CD14-positive monocyte (primary cell): Measurements from ENCODE around the gene SPATA16. TPM values are rescaled to one million over a fixed set of nuclear protein-coding genes. Genes with fewer than 3 reads are reported as not detected.

ENCODE experiments used
- DNase-seq, 3 donors: peaks; one replicate each; pipeline ENCODE4 v3.0.0-alpha.2; 2011 to 2022
- H2AFZ ChIP-seq: 2 replicates; pipeline ENCODE4 v1.6.0; 2012; ENCODE audit warnings: mild to moderate bottlenecking, low read depth, low read length, inconsistent platforms; ENCODE audit not compliant: insufficient read depth, poor library complexity, severe bottlenecking
- H3K27ac ChIP-seq, 2 donors: 1 replicate in 1 of 2; 2 replicates in 1 of 2; pipeline ENCODE4 v1.5.1; 2012 to 2013; ENCODE audit warnings: low read length in 2 of 2, control low read depth in 1 of 2, inconsistent platforms in 1 of 2, low read depth in 1 of 2, mild to moderate bottlenecking in 1 of 2
- H3K27me3 ChIP-seq, 2 donors: one replicate each; pipeline versions ENCODE4 v1.6.0 to v1.6.1; 2011 to 2013; ENCODE audit warnings: low read length in 2 of 2; ENCODE audit not compliant: control insufficient read depth in 2 of 2, insufficient read depth in 2 of 2
- H3K36me3 ChIP-seq, 2 donors: replicated peaks in 1 of 2; 1 replicate in 1 of 2; 2 replicates in 1 of 2; pipeline versions ENCODE4 v1.5.1 to v1.6.1; 2012 to 2013; ENCODE audit warnings: low read length in 2 of 2, control low read depth in 1 of 2, inconsistent platforms in 1 of 2, mild to moderate bottlenecking in 1 of 2; ENCODE audit not compliant: insufficient read depth in 2 of 2, control insufficient read depth in 1 of 2
- H3K4me1 ChIP-seq, 2 donors: 1 replicate in 1 of 2; 2 replicates in 1 of 2; pipeline versions ENCODE4 v1.5.1 to v1.6.1; 2012 to 2013; ENCODE audit warnings: low read length in 2 of 2, control low read depth in 1 of 2, inconsistent platforms in 1 of 2, mild to moderate bottlenecking in 1 of 2, moderate library complexity in 1 of 2; ENCODE audit not compliant: insufficient read depth in 2 of 2, control insufficient read depth in 1 of 2
- H3K4me2 ChIP-seq: replicated peaks from 2 replicates; pipeline ENCODE3; 2012; ENCODE audit warnings: low read length, moderate library complexity, mild to moderate bottlenecking; ENCODE audit not compliant: poor library complexity, severe bottlenecking; ENCODE audit errors: extremely low read depth
- H3K4me3 ChIP-seq, 3 experiments: fragments of 200-600 bp in 1 of 3; sonication (generic) in 1 of 3; replicated peaks in 1 of 3; 1 replicate in 2 of 3; 2 replicates in 1 of 3; pipeline ENCODE4 v1.5.1; 2011 to 2013; ENCODE audit warnings: low read length in 3 of 3, mild to moderate bottlenecking in 3 of 3, control low read depth in 2 of 3, low read depth in 2 of 3, inconsistent platforms in 1 of 3, moderate library complexity in 1 of 3
- H3K79me2 ChIP-seq: 2 replicates; pipeline ENCODE4 v1.6.0; 2012; ENCODE audit warnings: mild to moderate bottlenecking, control low read depth, inconsistent platforms, low read length, moderate library complexity; ENCODE audit not compliant: insufficient read depth
- H3K9ac ChIP-seq: 2 replicates; pipeline ENCODE4 v1.6.0; 2017; ENCODE audit warnings: low read length, mild to moderate bottlenecking; ENCODE audit not compliant: insufficient read depth, poor library complexity, severe bottlenecking
- H3K9me3 ChIP-seq, 2 donors: replicated peaks in 1 of 2; 1 replicate in 1 of 2; 2 replicates in 1 of 2; pipeline versions ENCODE4 v1.5.1 to v1.6.1; 2012 to 2013; ENCODE audit warnings: low read length in 2 of 2, control low read depth in 1 of 2; ENCODE audit not compliant: control insufficient read depth in 1 of 2, insufficient read depth in 1 of 2
- H4K20me1 ChIP-seq: 2 replicates; pipeline ENCODE4 v1.6.0; 2012; ENCODE audit warnings: mild to moderate bottlenecking, low read length, control low read depth, moderate library complexity; ENCODE audit not compliant: insufficient read depth
- H3K27ac Mint-ChIP-seq, 7 donors: one replicate each; pipeline ENCODE4 v1.8.0; 2020; ENCODE audit warnings: mild to moderate bottlenecking in 7 of 7, mixed read lengths in 7 of 7, moderate library complexity in 6 of 7, inconsistent platforms in 2 of 7
- H3K27me3 Mint-ChIP-seq, 3 donors: one replicate each; pipeline ENCODE4 v1.8.0; 2021 to 2022; ENCODE audit warnings: low read depth in 3 of 3, mild to moderate bottlenecking in 3 of 3, mixed read lengths in 3 of 3, moderate library complexity in 3 of 3, inconsistent platforms in 1 of 3
- H3K36me3 Mint-ChIP-seq, 2 donors: one replicate each; pipeline ENCODE4 v1.8.0; 2020; ENCODE audit warnings: mixed read lengths in 2 of 2, inconsistent platforms in 1 of 2, mild to moderate bottlenecking in 1 of 2
- H3K4me1 Mint-ChIP-seq: one replicate; pipeline ENCODE4 v1.8.0; 2020; ENCODE audit warnings: mild to moderate bottlenecking, mixed read lengths
- H3K4me3 Mint-ChIP-seq, 2 donors: one replicate each; pipeline ENCODE4 v1.8.0; 2020; ENCODE audit warnings: mild to moderate bottlenecking in 2 of 2, mixed read lengths in 2 of 2, moderate library complexity in 1 of 2
- H3K9me3 Mint-ChIP-seq, 7 donors: one replicate each; pipeline ENCODE4 v1.8.0; 2020 to 2022; ENCODE audit warnings: mixed read lengths in 7 of 7, mild to moderate bottlenecking in 6 of 7, moderate library complexity in 6 of 7, inconsistent platforms in 2 of 7
- CTCF ChIP-seq: fragments of 200-600 bp; IDR thresholded peaks from one replicate; pipeline ENCODE4 v1.8.0; 2022; ENCODE audit warnings: antibody characterized with exemption, mild to moderate bottlenecking
- WGBS: methylation state at CpG from one replicate; pipeline ENCODE4 v1.1.5; 2013; ENCODE audit warnings: missing lambda C conversion rate; ENCODE audit not compliant: insufficient coverage; 5-methylcytosine and 5-hydroxymethylcytosine counted together
- intact Hi-C, 2 donors: fragments of 100-400 bp; cut with micrococcal nuclease; formaldehyde crosslinking; loops; one replicate each; pipeline versions ENCODE4 v1.15.0 to v1.15.1; 2023
- polyA plus RNA-seq, 3 donors: library from polyadenylated mRNA; depleted of rRNA in 1 of 3; unstranded in 2 of 3; stranded (reverse) in 1 of 3; fragments of 300-500 nt in 2 of 3; fragments of >200 nt in 1 of 3; fragmentation: Illumina TruSeq in 2 of 3; gene quantifications; 1 replicate in 2 of 3; 2 replicates in 1 of 3; pipeline ENCODE4 v1.2.3, GENCODE V29; 2012 to 2021

The SPATA16 gene
- polyA plus RNA-seq, 3 donors = not detected

GRCh38 chr3:172989373-172989772, 151.7 kb downstream of the SPATA16 start:
- Histone ChIP-seq H2AFZ (no peak overlapping the region), H3K27ac (no peak overlapping the region), H3K9me3 (no peaks in the 10 kb centered on the region), H3K4me2 (no peak overlapping the region), H4K20me1 (no peaks in the 10 kb centered on the region), H3K79me2 (no peaks in the 10 kb centered on the region), H3K27me3 (no peaks in the 10 kb centered on the region), H3K36me3 (no peaks in the 10 kb centered on the region), H3K4me3 (no peak overlapping the region), H3K9ac (no peak overlapping the region), H3K4me1 (no peaks in the 10 kb centered on the region)
- H3K27ac Mint-ChIP-seq = no peak overlapping the region
- H3K36me3 Mint-ChIP-seq = no peaks in the 10 kb centered on the region
- H3K27me3 Mint-ChIP-seq = peaks cover 0 to 5% (median 0%) of the 10 kb centered on the region in 3 donors
- no peak for TF ChIP-seq CTCF
- no peak overlapping the region for H3K4me3 Mint-ChIP-seq
- intact Hi-C loops = no loop called here
- no peak for DNase-seq
- H3K4me1 Mint-ChIP-seq = no peaks in the 10 kb centered on the region
- peaks cover 0 to 1% (median 0%) of the 10 kb centered on the region in 7 donors for H3K9me3 Mint-ChIP-seq
- WGBS = no CpG with 5 or more reads among the region's 3 CpGs

DNA sequence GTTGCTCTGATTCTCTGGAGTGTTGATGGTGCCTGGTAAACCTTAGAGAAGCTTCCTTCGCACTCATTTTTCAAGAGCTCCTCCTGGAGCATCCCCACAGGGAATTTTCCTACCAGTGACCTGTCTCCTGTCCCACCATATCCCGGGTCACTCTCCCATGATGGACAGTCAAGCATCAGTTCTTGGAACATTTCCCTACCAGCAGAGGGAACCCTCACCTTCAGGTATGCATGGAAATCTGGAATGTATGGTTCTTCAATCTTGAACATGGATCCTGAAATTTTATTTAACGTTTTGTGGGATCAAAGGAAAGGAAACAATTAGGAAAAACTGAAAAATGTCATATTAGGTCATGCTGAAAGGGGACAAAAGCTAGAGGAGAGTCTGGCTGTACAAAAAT, 153.8 kb downstream of the SPATA16 start:
- Mint-ChIP-seq H3K4me3 (no peak overlapping the region), H3K27ac (no peak overlapping the region), H3K27me3 (peaks cover 0 to 5% (median 0%) of the 10 kb centered on the region in 3 donors), H3K36me3 (no peaks in the 10 kb centered on the region), H3K9me3 (peaks cover 0 to 1% (median 0%) of the 10 kb centered on the region in 7 donors), H3K4me1 (no peaks in the 10 kb centered on the region)
- no peak for DNase-seq
- Histone ChIP-seq H4K20me1 (no peaks in the 10 kb centered on the region), H3K9ac (no peak overlapping the region), H3K4me3 (no peak overlapping the region), H3K4me2 (no peak overlapping the region), H3K27ac (no peak overlapping the region), H3K4me1 (no peaks in the 10 kb centered on the region), H3K79me2 (no peaks in the 10 kb centered on the region), H3K9me3 (no peaks in the 10 kb centered on the region), H2AFZ (no peak overlapping the region), H3K27me3 (no peaks in the 10 kb centered on the region), H3K36me3 (no peaks in the 10 kb centered on the region)
- intact Hi-C loops = no loop called here
- WGBS = 42% methylated on average over 2 of the region's 3 CpGs
- no peak for TF ChIP-seq CTCF
